ENCODE measurements around the gene MPZL3.

MPZL3 gene

DNA sequence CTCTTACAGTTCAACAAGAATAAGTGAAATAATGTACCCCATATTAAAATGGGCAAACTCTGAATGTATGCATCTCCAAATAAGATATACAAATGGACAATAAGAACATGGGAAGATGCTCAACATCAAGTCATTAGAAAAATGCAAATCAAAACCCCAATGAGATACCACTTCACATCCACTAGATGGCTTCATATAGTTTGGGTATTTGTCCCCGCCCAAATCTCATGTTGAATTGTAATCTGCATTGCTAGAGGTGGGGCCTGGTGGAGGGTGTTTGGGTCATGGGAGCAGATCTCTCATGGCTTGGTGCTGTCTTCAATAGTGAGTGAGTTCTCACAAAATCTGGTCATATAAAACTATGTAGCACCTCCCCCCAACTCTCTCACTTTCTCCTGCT, 6.2 kb upstream of the MPZL3 start:
- TF ChIP-seq, protein P1, sequence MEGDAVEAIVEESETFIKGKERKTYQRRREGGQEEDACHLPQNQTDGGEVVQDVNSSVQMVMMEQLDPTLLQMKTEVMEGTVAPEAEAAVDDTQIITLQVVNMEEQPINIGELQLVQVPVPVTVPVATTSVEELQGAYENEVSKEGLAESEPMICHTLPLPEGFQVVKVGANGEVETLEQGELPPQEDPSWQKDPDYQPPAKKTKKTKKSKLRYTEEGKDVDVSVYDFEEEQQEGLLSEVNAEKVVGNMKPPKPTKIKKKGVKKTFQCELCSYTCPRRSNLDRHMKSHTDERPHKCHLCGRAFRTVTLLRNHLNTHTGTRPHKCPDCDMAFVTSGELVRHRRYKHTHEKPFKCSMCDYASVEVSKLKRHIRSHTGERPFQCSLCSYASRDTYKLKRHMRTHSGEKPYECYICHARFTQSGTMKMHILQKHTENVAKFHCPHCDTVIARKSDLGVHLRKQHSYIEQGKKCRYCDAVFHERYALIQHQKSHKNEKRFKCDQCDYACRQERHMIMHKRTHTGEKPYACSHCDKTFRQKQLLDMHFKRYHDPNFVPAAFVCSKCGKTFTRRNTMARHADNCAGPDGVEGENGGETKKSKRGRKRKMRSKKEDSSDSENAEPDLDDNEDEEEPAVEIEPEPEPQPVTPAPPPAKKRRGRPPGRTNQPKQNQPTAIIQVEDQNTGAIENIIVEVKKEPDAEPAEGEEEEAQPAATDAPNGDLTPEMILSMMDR (IDR thresholded peaks at IDR 0.05; ENCODE audit: borderline replicate concordance, insufficient read depth, low read depth, low read length), result 0 out of 2 replicates have a peak, but pooled peaks have one; percentile 23
- H3K4me3 ChIP-seq (ENCODE audit: low read depth, low read length), result no peak overlapping the region

DNA sequence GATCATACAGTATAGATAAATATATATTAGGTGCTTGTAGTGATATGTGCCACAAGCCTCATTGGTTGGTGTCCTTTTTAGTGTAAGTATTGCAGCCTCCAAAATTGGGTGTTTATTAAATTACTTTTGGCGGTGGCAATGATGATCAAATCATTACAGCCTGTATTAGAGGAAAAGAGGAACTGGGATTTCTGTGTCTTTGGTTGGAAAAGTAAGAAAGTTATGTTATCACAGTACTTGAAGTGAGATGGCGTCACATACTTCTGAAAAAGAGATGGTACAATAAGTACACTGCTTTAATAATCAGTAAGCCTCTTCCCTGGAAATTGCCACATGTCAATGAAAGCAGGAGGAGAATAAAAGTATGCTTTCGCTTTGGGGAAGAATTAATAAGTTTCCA, 523 bp upstream of the MPZL3 start:
- TF ChIP-seq, protein P1 (IDR thresholded peaks at IDR 0.05; ENCODE audit: borderline replicate concordance, insufficient read depth, low read depth, low read length), result no peak
- no peak overlapping the region for H3K4me3 ChIP-seq (ENCODE audit: low read depth, low read length)

DNA sequence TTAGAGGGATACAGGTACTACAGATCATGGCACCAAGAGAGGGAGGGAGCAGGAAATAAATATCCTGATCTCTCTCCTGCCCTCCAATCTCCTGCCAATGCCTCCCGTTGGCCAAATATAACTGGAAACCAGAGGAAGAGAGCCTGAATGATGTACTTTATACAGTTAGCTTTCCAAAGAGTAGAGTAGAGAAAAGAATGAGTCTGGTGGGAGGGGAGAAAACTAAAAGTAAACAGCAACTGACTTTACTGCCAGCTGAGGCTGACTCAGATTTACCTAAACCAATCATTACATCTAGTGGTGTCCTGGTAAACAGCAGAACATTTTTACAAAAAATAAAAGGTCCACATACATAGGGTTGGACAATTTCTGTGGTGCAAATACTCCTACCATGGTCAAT, 5.1 kb downstream of the MPZL3 start:
- TF ChIP-seq, protein P1 (IDR thresholded peaks at IDR 0.05; ENCODE audit: borderline replicate concordance, insufficient read depth, low read depth, low read length), result no peak
- no peak overlapping the region for H3K4me3 ChIP-seq (ENCODE audit: low read depth, low read length)

DNA sequence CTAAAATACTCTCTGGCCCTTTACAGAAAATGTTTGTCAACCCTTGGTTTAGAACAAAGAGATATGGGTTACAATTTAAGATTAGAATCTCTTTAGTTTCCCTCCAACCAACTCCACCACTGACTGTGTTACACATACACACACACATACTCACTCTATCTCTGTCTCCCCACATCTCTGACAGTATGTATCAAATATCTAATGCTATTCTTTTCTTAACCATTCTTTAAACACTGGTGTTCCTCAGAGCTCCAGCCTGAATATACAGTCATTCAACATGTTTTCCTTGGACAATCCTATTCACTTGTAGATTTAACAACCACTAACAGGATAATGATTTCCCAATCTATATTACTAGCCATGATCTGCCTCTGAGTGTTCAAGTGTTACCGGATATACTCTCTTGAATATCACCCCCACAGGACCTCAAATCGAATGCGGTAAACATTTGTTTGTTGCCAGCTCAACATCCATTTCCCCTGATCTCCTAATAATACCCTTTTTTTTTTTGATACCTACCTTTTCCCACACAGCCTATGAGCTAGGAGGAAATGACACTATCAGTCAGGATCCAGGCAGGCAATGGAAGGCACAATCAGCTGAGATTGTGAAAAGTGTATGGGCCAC, 6.1 kb downstream of the MPZL3 start:
- TF ChIP-seq, protein P1 (IDR thresholded peaks at IDR 0.05; ENCODE audit: borderline replicate concordance, insufficient read depth, low read depth, low read length), result no peak
- H3K4me3 ChIP-seq (ENCODE audit: low read depth, low read length), result no peak overlapping the region

DNA sequence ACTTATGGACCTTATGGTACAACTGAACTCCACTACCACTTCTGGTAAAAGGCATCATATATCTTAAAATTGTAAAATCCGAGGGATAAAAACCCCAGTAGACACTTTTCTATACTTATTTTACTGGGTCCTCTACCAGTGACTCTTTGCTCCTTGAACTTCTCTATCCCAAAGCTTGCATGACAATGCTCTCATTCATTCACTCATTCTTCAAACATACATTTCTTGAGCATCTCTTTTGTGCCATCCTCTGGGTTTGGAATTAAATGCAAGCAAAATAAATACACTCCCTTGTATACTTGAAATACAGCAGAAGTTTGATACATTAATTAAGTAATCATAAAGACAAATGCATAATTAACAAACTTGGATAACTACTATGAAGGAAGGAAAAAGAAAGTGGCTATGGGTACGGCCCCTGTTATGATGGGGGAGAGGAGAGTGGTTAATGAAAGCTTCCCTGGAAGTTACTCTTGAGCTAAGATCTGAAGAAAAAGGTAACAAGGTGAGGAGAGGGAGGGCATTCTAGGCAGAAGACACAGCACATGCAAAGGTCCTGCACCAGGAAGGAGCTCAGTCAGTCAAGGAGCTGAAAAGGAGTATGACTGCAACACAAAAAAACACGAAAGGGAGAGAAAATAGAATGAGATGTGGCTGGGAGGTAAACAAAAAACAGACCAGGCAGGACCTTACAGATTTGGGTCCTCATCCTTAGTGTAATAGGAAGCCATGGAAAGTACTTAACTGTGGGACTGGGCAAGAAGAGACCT, 8.0 kb downstream of the MPZL3 start:
- TF ChIP-seq, protein P1 (IDR thresholded peaks at IDR 0.05; ENCODE audit: borderline replicate concordance, insufficient read depth, low read depth, low read length), result no peak

DNA sequence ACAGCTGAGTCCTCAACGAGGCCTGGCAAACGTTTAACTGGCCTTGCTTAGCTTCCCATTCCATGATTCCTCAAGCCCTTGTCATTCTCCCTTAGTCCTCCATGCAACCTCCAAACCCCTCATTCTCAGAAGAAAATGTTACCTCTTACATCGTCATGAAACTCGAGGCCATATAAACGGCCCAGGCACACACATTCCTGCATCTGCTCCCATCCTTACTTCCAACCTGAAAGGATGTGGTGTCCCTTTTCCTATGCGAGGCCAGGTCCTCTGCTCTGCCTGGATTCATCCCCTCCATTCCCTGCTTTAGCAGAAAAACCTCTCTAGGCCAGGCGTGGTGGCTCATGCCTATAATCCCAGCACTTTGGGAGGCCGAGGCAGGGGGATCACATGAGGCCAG, 9.0 kb downstream of the MPZL3 start:
- H3K4me3 ChIP-seq (ENCODE audit: low read depth, low read length), result no peak overlapping the region
- TF ChIP-seq, protein P1 (IDR thresholded peaks at IDR 0.05; ENCODE audit: borderline replicate concordance, insufficient read depth, low read depth, low read length), result no peak

More for the DNA sequence above, 8.0 kb downstream of the MPZL3 start:
- H3K4me3 ChIP-seq (ENCODE audit: low read depth, low read length), result no peak overlapping the region

DNA sequence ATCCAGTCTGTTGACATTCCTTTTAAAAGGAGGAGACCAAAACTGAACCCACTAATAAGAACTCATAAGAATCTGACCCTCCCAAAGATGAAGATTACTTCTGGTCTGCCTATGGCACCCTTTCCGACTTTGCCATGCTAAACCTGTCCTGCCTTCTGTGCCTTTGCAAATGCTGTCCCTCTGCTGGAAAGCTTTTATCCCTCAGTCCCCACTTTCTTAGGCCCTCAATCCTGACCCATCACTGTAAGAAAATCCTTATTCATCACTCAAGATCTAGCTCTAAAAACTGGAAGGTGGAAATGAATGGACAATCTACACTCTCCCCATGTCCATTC, 10.4 kb downstream of the MPZL3 start:
- TF ChIP-seq, protein P1 (IDR thresholded peaks at IDR 0.05; ENCODE audit: borderline replicate concordance, insufficient read depth, low read depth, low read length), result no peak
- H3K4me3 ChIP-seq (ENCODE audit: low read depth, low read length), result no peak overlapping the region
